Endothelial cell of umbilical vein (primary cell): ENCODE results near the gene TNIP1. TPM values are rescaled to one million over a fixed set of nuclear protein-coding genes. Genes with fewer than 3 reads are reported as not detected.

Source experiments
- BruUV-seq: library from RNA; stranded (reverse); fragments of 400-500 nt; replicated peaks from 2 replicates; lab custom pipeline; 2021; lab: Mats Ljungman, UMichigan
- CTCF ChIA-PET: fragments of 300-600, 350-600 bp; sonication (Branson Sonifier 250); formaldehyde crosslinking; loops from one replicate; lab custom pipeline; 2021; ENCODE audit warnings: antibody characterized with exemption, inconsistent platforms; lab: Charles Lee
- POLR2A ChIA-PET: fragments of 300-600, 350-600 bp; sonication (Branson Sonifier 250); formaldehyde crosslinking; loops from one replicate; lab custom pipeline; 2021; ENCODE audit warnings: antibody characterized with exemption, inconsistent platforms; lab: Charles Lee
- DNase-seq: peaks from one replicate; pipeline ENCODE4 v3.0.0-alpha.2; 2011; ENCODE audit warnings: low read depth, low spot score
- FAIRE-seq: peaks from 2 replicates; lab custom pipeline; 2011; peaks lifted over from hg19 to GRCh38; lab: Jason Lieb, UNC
- H2AFZ ChIP-seq: 2 replicates; pipeline ENCODE4 v1.6.0; 2012; ENCODE audit warnings: low read depth, low read length, control low read depth, inconsistent platforms
- H3K27ac ChIP-seq: 2 replicates; pipeline ENCODE4 v1.5.1; 2011; ENCODE audit warnings: low read depth, mild to moderate bottlenecking, control low read depth, low read length, moderate library complexity; ENCODE audit not compliant: insufficient read depth
- H3K27me3 ChIP-seq, 2 experiments: 2 replicates each; pipeline versions ENCODE4 v1.6.0 to v1.6.1; 2011; ENCODE audit warnings: low read length in 2 of 2, mixed read lengths in 1 of 2; ENCODE audit not compliant: control insufficient read depth in 2 of 2, insufficient read depth in 2 of 2
- H3K36me3 ChIP-seq, 2 experiments: 2 replicates in 1 of 2; 3 replicates in 1 of 2; pipeline ENCODE4 v1.5.1; 2011; ENCODE audit warnings: low read length in 2 of 2, mild to moderate bottlenecking in 1 of 2, moderate library complexity in 1 of 2; ENCODE audit not compliant: control insufficient read depth in 2 of 2, insufficient read depth in 2 of 2; ENCODE audit errors: extremely low read depth in 1 of 2
- H3K4me1 ChIP-seq: 3 replicates; pipeline ENCODE4 v1.5.1; 2011; ENCODE audit warnings: mild to moderate bottlenecking, low read length; ENCODE audit not compliant: control insufficient read depth, insufficient read depth; ENCODE audit errors: extremely low read depth
- H3K4me2 ChIP-seq: 2 replicates; pipeline ENCODE4 v1.6.1; 2011; ENCODE audit warnings: low read length, control low read depth, mixed read lengths; ENCODE audit not compliant: insufficient read depth
- H3K4me3 ChIP-seq, 3 experiments: fragments of 200-600 bp in 1 of 3; sonication (generic), shearing (Covaris generic) in 1 of 3; replicated peaks in 1 of 3; 2 replicates each; pipeline ENCODE4 v1.5.1; 2011 to 2016; ENCODE audit warnings: control low read depth in 3 of 3, low read length in 3 of 3, mild to moderate bottlenecking in 2 of 3, inconsistent platforms in 1 of 3, low read depth in 1 of 3, moderate library complexity in 1 of 3; ENCODE audit not compliant: insufficient read depth in 1 of 3
- H3K79me2 ChIP-seq: 2 replicates; pipeline ENCODE4 v1.6.0; 2012; ENCODE audit warnings: low read length, inconsistent platforms; ENCODE audit not compliant: control insufficient read depth, insufficient read depth
- H3K9ac ChIP-seq: replicated peaks from 2 replicates; pipeline ENCODE3; 2011; ENCODE audit warnings: low read length, control low read depth; ENCODE audit not compliant: insufficient read depth; ENCODE audit errors: extremely low read depth
- H3K9me1 ChIP-seq: replicated peaks from 3 replicates; pipeline ENCODE4 v1.6.0; 2011; ENCODE audit warnings: mild to moderate bottlenecking, low read length; ENCODE audit not compliant: control insufficient read depth, insufficient read depth; ENCODE audit errors: extremely low read depth
- H3K9me3 ChIP-seq: replicated peaks from 2 replicates; pipeline ENCODE4 v1.5.1; 2012; ENCODE audit warnings: low read length, inconsistent platforms; ENCODE audit not compliant: control insufficient read depth, insufficient read depth
- H4K20me1 ChIP-seq: replicated peaks from 2 replicates; pipeline ENCODE3; 2011; ENCODE audit warnings: mild to moderate bottlenecking, low read length; ENCODE audit not compliant: control insufficient read depth, insufficient read depth; ENCODE audit errors: extremely low read depth
- EZH2 ChIP-seq: IDR thresholded peaks from 2 replicates; pipeline ENCODE4 v1.6.1; 2012; ENCODE audit warnings: borderline replicate concordance, low read depth, mild to moderate bottlenecking, moderate library complexity, low read length, inconsistent platforms; ENCODE audit not compliant: severe bottlenecking
- FOS ChIP-seq: IDR thresholded peaks from 2 replicates; pipeline ENCODE4 v1.6.1; 2011; ENCODE audit warnings: mild to moderate bottlenecking, low read length, moderate library complexity, borderline replicate concordance; ENCODE audit not compliant: insufficient read depth
- GATA2 ChIP-seq: IDR thresholded peaks from 2 replicates; pipeline ENCODE4 v1.7.0; 2011; ENCODE audit warnings: low read depth, mild to moderate bottlenecking, moderate library complexity, mixed read lengths, low read length; ENCODE audit not compliant: insufficient read length, insufficient read depth
- JUN ChIP-seq: IDR thresholded peaks from 2 replicates; pipeline ENCODE4 v1.6.1; 2011; ENCODE audit warnings: borderline replicate concordance, low read depth; ENCODE audit not compliant: insufficient read length, insufficient read depth
- POLR2A ChIP-seq: IDR thresholded peaks from 2 replicates; pipeline ENCODE4 v1.6.1; 2012; ENCODE audit warnings: low read depth, mild to moderate bottlenecking, control low read depth, low read length
- POLR2AphosphoS5 ChIP-seq: IDR thresholded peaks from 2 replicates; pipeline ENCODE4 v1.6.1; 2012; ENCODE audit warnings: low read depth, mild to moderate bottlenecking, control low read depth, low read length, moderate library complexity; ENCODE audit not compliant: insufficient read depth
- dilution Hi-C: fragments of 300-500 bp; cut with MboI; formaldehyde crosslinking; loops from one replicate; pipeline ENCODE4 v1.15.0; 2019; ENCODE audit warnings: low sequenced_read_pairs; ENCODE audit not compliant: extremely low pct_ligation_motif_present
- intact Hi-C: fragments of 100-400 bp; cut with micrococcal nuclease; formaldehyde crosslinking; loops from one replicate; pipeline ENCODE4 v1.10.0; 2022
- polyA plus RNA-seq, 4 experiments: library from polyadenylated mRNA; depleted of rRNA in 3 of 4; stranded (reverse) in 3 of 4; unstranded in 1 of 4; fragments of >200 nt; gene quantifications; 2 replicates each; pipeline versions ENCODE4 v1.2.1 to v1.2.3, GENCODE V29; 2011 to 2012; ENCODE audit warnings: missing spikeins in 1 of 4
- total RNA-seq: library from RNA; stranded (reverse); gene quantifications from 2 replicates; pipeline ENCODE4 v1.2.3, GENCODE V29; 2021
- TF ChIP-seq, protein P1 (sequence below): IDR thresholded peaks from 2 replicates; pipeline ENCODE4 v1.6.1; 2011; ENCODE audit not compliant: insufficient read depth, insufficient read length
- TF ChIP-seq, protein P2 (sequence below), 2 donors: IDR thresholded peaks; 1 replicate in 1 of 2; 2 replicates in 1 of 2; pipeline ENCODE4 v1.5.1; 2011; ENCODE audit warnings: low read length in 2 of 2, mild to moderate bottlenecking in 2 of 2, moderate library complexity in 2 of 2, control low read depth in 1 of 2, inconsistent platforms in 1 of 2, low read depth in 1 of 2; ENCODE audit not compliant: insufficient read depth in 1 of 2; ENCODE audit errors: extremely low read depth in 1 of 2

Gene TNIP1
- total and polyA plus RNA-seq, 2 donors (not counting 3 experiments of a cell fraction or from before 2014, with no cell fraction given), result 43.0 to 96.8 TPM

- Histone ChIP-seq H3K36me3 (no peaks in the 10 kb centered on the region), H3K27me3 (no peaks in the 10 kb centered on the region), H3K4me3 (no peak overlapping the region), H3K4me2 (no peak overlapping the region), H3K9me1 (no peaks in the 10 kb centered on the region), H3K27ac (peak overlapping the region; percentile 67), H3K9me3 (no peaks in the 10 kb centered on the region), H3K9ac (no peak overlapping the region), H2AFZ (no peak overlapping the region), H4K20me1 (no peaks in the 10 kb centered on the region), H3K4me1 (peaks cover 52% of the 10 kb centered on the region), H3K79me2 (no peaks in the 10 kb centered on the region)
- no peak for DNase-seq
- no TSS peak for BruUV-seq
- POLR2A ChIA-PET, result interaction anchor here (0.6 to 0.9 kb wide), 2 partner anchors 13 to 159 kb away, joined by 4 read pairs; partner anchors contain the start of gene TNIP1
- dilution Hi-C loops (no loop called here), intact Hi-C loops (loop anchor here (1.0 kb wide), 1 partner anchor 12 kb away; the partner anchor contains the start of gene TNIP1)
- FAIRE-seq, result peak; percentile 70
- CTCF ChIA-PET, result interaction anchor here (0.8 to 2.0 kb wide), 11 partner anchors 12 to 91 kb away, joined by 3 to 19 read pairs (median 4); partner anchors contain the start of gene TNIP1
- TF ChIP-seq POLR2AphosphoS5 (no peak), GATA2 (peak; percentile 86), POLR2A (no peak)
- TF ChIP-seq, protein P1, sequence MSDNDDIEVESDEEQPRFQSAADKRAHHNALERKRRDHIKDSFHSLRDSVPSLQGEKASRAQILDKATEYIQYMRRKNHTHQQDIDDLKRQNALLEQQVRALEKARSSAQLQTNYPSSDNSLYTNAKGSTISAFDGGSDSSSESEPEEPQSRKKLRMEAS, result no peak
These were observed 12.6 kb upstream of the TNIP1 start for GRCh38 chr5:151093476-151093889.

GRCh38 chr5:151092762-151093161 is 11.9 kb upstream of the TNIP1 start:
- TF ChIP-seq POLR2AphosphoS5 (peak; percentile 20), FOS (peak; percentile 63), EZH2 (no peak), JUN (peak; percentile 48)
- TF ChIP-seq, protein P2, sequence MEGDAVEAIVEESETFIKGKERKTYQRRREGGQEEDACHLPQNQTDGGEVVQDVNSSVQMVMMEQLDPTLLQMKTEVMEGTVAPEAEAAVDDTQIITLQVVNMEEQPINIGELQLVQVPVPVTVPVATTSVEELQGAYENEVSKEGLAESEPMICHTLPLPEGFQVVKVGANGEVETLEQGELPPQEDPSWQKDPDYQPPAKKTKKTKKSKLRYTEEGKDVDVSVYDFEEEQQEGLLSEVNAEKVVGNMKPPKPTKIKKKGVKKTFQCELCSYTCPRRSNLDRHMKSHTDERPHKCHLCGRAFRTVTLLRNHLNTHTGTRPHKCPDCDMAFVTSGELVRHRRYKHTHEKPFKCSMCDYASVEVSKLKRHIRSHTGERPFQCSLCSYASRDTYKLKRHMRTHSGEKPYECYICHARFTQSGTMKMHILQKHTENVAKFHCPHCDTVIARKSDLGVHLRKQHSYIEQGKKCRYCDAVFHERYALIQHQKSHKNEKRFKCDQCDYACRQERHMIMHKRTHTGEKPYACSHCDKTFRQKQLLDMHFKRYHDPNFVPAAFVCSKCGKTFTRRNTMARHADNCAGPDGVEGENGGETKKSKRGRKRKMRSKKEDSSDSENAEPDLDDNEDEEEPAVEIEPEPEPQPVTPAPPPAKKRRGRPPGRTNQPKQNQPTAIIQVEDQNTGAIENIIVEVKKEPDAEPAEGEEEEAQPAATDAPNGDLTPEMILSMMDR (IDR thresholded peaks at IDR 0.05; ENCODE audit: extremely low read depth in 1 of 2, insufficient read depth in 1 of 2, low read depth in 1 of 2, low read length in 2 of 2), result no peak
- dilution Hi-C loops (no loop called here), intact Hi-C loops (loop anchor here (1.0 kb wide), 1 partner anchor 11 kb away; the partner anchor contains the start of gene TNIP1)
- Histone ChIP-seq H3K27me3 (no peaks in the 10 kb centered on the region), H3K9ac (no peak overlapping the region), H3K9me1 (no peaks in the 10 kb centered on the region), H3K4me1 (peaks cover 53% of the 10 kb centered on the region), H3K79me2 (no peaks in the 10 kb centered on the region), H3K27ac (peak overlapping the region; percentile 21), H3K4me2 (peak overlapping the region; percentile 4), H4K20me1 (no peaks in the 10 kb centered on the region), H3K9me3 (no peaks in the 10 kb centered on the region), H3K36me3 (no peaks in the 10 kb centered on the region), H3K4me3 (no peak overlapping the region), H2AFZ (no peak overlapping the region)
- peak; percentile 84 for FAIRE-seq
- CTCF ChIA-PET, result interaction anchor here (1.2 to 2.0 kb wide), 8 partner anchors 11 to 91 kb away, joined by 4 to 19 read pairs (median 6); partner anchors contain the start of gene TNIP1
- no TSS peak for BruUV-seq
- POLR2A ChIA-PET, result no interaction called here
- no peak for DNase-seq
